HG03045 (cell line): ENCODE results near the gene ACTL7A.

Source experiments
- ATAC-seq: cut with Tn5 transposase; IDR thresholded peaks from one replicate; pipeline ENCODE4 v1.9.1; 2021; ENCODE audit warnings: mild to moderate bottlenecking, moderate library complexity; ENCODE audit not compliant: unreplicated experiment

The ACTL7A gene

DNA sequence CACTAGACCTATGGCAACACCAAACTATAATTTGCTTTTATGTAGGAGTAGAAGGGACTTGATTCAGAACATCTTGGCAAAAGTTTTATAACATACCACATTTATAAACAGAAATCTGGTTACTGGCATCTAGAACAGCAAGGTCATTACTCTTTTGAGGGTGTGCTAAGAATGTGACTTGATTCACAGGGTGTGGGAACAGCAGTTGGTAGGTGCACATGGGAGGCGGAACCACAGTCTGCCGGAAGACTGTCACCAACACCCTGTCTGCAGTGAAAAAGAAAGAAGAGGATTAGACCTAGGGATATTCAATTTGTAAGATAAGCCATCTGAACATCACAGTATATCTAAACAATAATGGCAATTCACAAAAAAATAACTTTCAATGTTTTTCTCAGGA lies 48.8 kb downstream of the ACTL7A start:
- no peak for ATAC-seq

DNA sequence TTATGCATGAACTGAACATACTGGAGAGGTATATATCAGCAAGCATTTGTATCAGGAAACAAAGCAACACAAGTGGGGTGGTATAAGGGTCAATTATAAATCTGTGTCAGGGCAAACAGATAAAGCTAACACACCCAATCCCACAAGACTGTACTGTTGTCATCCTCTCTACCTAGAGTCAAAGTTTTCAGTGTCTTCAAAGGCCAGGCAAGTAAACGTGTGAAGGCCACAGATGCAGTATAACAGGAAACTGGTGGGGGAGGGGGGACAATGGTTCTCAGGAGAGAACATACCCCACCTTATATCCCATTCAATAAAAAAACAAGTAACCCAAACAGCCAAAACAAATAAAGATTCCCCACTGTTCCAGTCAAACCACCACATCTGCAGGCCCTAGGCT lies 49.8 kb downstream of the ACTL7A start:
- no peak for ATAC-seq
